Measurements from ENCODE around the gene MRPL57. TPM values are rescaled to one million over a fixed set of nuclear protein-coding genes. Genes with fewer than 3 reads are reported as not detected.

The MRPL57 gene
- total RNA-seq = 10 to 100 TPM; 19.0 to 51.6 (median 22.5) TPM
- 10 to 100 TPM; 22.8 to 45.9 TPM for polyA plus RNA-seq
- long read RNA-seq, donor 1, transcript MRPL57-201 (2 exons, 2,246 nt) = major isoform, 82 of 91 reads
- long read RNA-seq, donor 1, partial matches to known transcripts = 0 of 91 reads
- long read RNA-seq, donor 1, other reads (novel, unspliced or antisense) = 9 of 91 reads
- long read RNA-seq, donor 2, transcript MRPL57-201 (2 exons, 2,246 nt) = major isoform, 39 of 46 reads
- long read RNA-seq, donor 2, partial matches to known transcripts = 0 of 46 reads
- long read RNA-seq, donor 2, other reads (novel, unspliced or antisense) = 7 of 46 reads
- long read RNA-seq, donor 3, transcript MRPL57-201 (2 exons, 2,246 nt) = major isoform, 33 of 41 reads
- long read RNA-seq, donor 3, partial matches to known transcripts = 0 of 41 reads
- long read RNA-seq, donor 3, other reads (novel, unspliced or antisense) = 8 of 41 reads

DNA sequence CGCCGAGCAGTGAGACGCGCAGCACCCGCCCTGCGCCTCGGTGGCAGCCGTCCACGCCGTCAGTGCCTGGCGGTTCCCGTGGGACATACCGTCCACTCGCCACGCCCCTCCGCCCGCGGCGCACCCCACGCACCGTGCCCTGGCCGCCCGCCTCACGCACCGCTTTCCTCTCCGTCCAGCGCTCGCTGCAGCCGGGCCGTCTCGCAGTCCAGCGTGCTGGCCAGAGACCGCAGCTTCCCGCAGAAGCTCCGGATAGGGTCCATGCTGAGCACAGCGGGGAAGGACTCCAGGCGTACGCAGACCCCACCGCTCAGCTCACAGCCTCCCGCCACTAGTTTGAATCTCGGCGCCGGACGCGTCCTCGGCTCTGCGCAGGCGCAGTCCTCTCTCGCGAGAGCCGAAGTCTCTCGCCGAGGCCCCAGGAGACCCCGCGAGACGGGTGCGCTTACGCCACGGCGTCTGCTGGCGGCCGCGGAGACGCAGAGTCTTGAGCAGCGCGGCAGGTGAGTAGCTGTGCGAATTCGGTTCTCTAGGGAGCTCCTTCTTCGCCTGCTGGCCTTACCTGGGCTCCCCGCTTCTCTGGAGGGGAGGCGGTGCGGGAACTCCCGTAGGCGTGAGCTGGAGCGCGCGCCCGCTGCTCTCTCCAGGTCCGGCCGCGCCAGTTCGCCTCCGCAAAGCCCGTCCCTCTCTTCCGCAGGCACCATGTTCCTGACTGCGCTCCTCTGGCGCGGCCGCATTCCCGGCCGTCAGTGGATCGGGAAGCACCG, at the start of gene MRPL57, which contains the start of gene SKA3:
TSS of gene MRPL57 (plus strand) at position 444 of the 767 bp plus-strand sequence. CDS start at position 703, 259 bp downstream.
TSS of gene SKA3 (minus strand) at position 338 of the 767 bp plus-strand sequence. CDS start at position 263, 75 bp downstream.
- peak; percentile 90 to 96 (median 93) for DNase-seq
- intact Hi-C loops (cut with DNase I) = loop anchor here in 7 of 10 donors (2.0 to 10.0 kb wide), 6 partner anchors 38 to 300 kb away; no protein-coding TSS in a partner anchor
- no peaks in the 10 kb centered on the region for H3K36me3 ChIP-seq
- H3K4me3 ChIP-seq = peak within 1 kb of the TSS; percentile 74 to 99 (median 85)
- no peaks in the 10 kb centered on the region for H3K9me3 ChIP-seq
- ATAC-seq = peak; percentile 98
- peak within 1 kb of the TSS; percentile 94 to 99 (median 96) for H3K27ac ChIP-seq
- TF ChIP-seq POLR2A (IDR thresholded peaks at IDR 0.05) = peak in 1 of 2 donors; percentile 95
- TF ChIP-seq, protein P1, sequence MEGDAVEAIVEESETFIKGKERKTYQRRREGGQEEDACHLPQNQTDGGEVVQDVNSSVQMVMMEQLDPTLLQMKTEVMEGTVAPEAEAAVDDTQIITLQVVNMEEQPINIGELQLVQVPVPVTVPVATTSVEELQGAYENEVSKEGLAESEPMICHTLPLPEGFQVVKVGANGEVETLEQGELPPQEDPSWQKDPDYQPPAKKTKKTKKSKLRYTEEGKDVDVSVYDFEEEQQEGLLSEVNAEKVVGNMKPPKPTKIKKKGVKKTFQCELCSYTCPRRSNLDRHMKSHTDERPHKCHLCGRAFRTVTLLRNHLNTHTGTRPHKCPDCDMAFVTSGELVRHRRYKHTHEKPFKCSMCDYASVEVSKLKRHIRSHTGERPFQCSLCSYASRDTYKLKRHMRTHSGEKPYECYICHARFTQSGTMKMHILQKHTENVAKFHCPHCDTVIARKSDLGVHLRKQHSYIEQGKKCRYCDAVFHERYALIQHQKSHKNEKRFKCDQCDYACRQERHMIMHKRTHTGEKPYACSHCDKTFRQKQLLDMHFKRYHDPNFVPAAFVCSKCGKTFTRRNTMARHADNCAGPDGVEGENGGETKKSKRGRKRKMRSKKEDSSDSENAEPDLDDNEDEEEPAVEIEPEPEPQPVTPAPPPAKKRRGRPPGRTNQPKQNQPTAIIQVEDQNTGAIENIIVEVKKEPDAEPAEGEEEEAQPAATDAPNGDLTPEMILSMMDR (IDR thresholded peaks at IDR 0.05) = peak in 4 of 12 donors; percentile 11 to 35 (median 16)
- no peaks in the 10 kb centered on the region for H3K27me3 ChIP-seq
- peaks cover 0 to 21% (median 14%) of the 10 kb centered on the region in 12 donors for H3K4me1 ChIP-seq
- WGBS, 4 donors = 0 to 1% (median 1%) methylated on average over 29 to 93 of the region's 93 CpGs

DNA sequence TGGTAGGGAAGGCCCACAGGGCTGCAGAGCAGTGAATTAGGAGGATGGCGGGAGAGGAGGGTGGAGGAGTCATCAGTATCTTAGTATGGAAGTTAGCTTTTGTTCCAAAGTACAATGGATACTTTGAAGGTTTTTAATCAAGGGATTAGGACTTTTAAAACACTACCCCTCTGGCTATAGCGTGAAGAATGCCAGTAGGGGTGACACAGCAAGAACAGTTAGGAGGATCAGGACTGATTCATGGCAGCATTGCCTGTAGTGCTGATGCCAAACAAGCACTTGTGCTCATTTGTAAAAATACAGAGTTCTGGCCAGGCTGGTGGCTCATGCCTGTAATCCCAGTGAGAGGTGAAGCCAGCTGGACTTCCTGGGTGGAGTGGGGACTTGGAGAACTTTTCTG, 46.3 kb upstream of the MRPL57 start:
- ATAC-seq = no peak
- 86 to 97% (median 93%) methylated on average over 2 of the region's 2 CpGs for WGBS, 4 donors
- Histone ChIP-seq H3K9me3 (no peaks in the 10 kb centered on the region), H3K27me3 (no peaks in the 10 kb centered on the region), H3K36me3 (no peaks in the 10 kb centered on the region), H3K4me3 (no peak overlapping the region), H3K4me1 (no peaks in the 10 kb centered on the region), H3K27ac (no peak overlapping the region)
- no peak for TF ChIP-seq POLR2A (IDR thresholded peaks at IDR 0.05)
- TF ChIP-seq, protein P1 (IDR thresholded peaks at IDR 0.05) = no peak
- intact Hi-C loops (cut with DNase I) = loop anchor here in 7 of 10 donors (5.0 to 10.0 kb wide), 3 partner anchors 95 to 188 kb away; no protein-coding TSS in a partner anchor
- no peak for DNase-seq

DNA sequence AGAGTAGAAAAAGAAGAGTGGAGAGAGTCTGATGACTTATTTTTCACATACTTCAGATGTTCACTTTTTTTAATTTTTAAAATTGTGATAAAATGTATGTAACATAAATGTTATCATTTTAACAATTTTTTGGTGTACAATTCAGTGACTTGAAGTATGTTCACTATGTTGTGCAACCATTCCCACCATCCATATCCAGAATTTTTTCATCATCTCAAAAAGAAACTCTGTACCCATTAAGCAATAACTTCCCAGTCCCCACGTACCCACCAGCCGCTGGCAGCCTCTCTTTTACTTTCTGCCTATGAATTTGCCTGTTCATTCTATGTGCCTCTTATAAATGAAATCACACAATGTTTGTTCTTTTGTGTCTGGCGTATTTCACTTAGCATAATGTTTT, 43.4 kb upstream of the MRPL57 start:
- WGBS, 4 donors = 75 to 82% (median 76%) methylated on average over 3 of the region's 3 CpGs
- no peak for ATAC-seq
- intact Hi-C loops (cut with DNase I) = loop anchor here in 9 of 10 donors (2.0 to 10.0 kb wide), 5 partner anchors 98 to 191 kb away; no protein-coding TSS in a partner anchor

More for the DNA sequence above, 43.4 kb upstream of the MRPL57 start:
- DNase-seq = no peak
- no peaks in the 10 kb centered on the region for H3K36me3 ChIP-seq
- no peak overlapping the region for H3K27ac ChIP-seq
- no peak overlapping the region for H3K4me3 ChIP-seq
- no peaks in the 10 kb centered on the region for H3K4me1 ChIP-seq
- H3K27me3 ChIP-seq = no peaks in the 10 kb centered on the region
- TF ChIP-seq, protein P1 (IDR thresholded peaks at IDR 0.05) = no peak
- no peak for TF ChIP-seq POLR2A (IDR thresholded peaks at IDR 0.05)
- no peaks in the 10 kb centered on the region for H3K9me3 ChIP-seq
